ENCODE results near the gene ABL1.

DNA sequence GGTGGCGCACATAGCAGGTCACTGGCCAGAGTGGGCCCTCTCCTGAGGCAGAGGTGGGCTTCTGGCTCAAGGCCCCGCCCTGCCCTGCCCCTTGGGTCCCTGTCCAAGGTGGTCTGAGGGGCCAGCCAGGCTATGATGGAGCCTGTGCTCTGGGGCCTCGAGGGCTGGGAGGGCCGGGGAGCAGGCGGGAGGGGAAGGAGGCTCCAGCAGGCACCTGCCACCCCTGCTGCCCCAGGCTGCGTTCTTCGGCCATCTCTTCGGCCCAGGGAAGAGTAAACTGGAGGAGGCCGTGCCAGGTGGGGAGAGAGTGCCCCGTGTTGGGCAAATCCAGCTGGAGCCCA is 89.4 kb downstream of the ABL1 start:
- TF ChIP-seq, protein P1, sequence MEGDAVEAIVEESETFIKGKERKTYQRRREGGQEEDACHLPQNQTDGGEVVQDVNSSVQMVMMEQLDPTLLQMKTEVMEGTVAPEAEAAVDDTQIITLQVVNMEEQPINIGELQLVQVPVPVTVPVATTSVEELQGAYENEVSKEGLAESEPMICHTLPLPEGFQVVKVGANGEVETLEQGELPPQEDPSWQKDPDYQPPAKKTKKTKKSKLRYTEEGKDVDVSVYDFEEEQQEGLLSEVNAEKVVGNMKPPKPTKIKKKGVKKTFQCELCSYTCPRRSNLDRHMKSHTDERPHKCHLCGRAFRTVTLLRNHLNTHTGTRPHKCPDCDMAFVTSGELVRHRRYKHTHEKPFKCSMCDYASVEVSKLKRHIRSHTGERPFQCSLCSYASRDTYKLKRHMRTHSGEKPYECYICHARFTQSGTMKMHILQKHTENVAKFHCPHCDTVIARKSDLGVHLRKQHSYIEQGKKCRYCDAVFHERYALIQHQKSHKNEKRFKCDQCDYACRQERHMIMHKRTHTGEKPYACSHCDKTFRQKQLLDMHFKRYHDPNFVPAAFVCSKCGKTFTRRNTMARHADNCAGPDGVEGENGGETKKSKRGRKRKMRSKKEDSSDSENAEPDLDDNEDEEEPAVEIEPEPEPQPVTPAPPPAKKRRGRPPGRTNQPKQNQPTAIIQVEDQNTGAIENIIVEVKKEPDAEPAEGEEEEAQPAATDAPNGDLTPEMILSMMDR (conservative IDR thresholded peaks at IDR 0.05; ENCODE audit: low read depth, low read length), result no peak
- no peak for TF ChIP-seq EZH2 (IDR thresholded peaks at IDR 0.05; ENCODE audit: borderline replicate concordance, low read depth, low read length, poor library complexity, severe bottlenecking)

Measured in A673 (cell line).